Esophagus muscularis mucosa (tissue), 4 donors: Measurements from ENCODE around the gene SREBF1. TPM values are rescaled to one million over a fixed set of nuclear protein-coding genes. Genes with fewer than 3 reads are reported as not detected.

Experiments
- DNase-seq: peaks from one replicate; pipeline ENCODE4 v3.0.0-alpha.2; 2017; ENCODE audit errors: extremely low spot score
- H3K27ac ChIP-seq, 4 donors: fragments of 200-600 bp; sonication (generic); replicated peaks in 1 of 4; 1 replicate in 3 of 4; 2 replicates in 1 of 4; pipeline ENCODE4 v1.5.1; 2016 to 2019; ENCODE audit warnings: mild to moderate bottlenecking in 1 of 4
- H3K27me3 ChIP-seq, 4 donors: fragments of 200-600 bp; sonication (generic); one replicate each; pipeline versions ENCODE4 v1.5.1 to v1.6.0; 2016 to 2019
- H3K36me3 ChIP-seq, 4 donors: fragments of 200-600 bp; sonication (generic); one replicate each; pipeline ENCODE4 v1.5.1; 2016 to 2019
- H3K4me1 ChIP-seq, 4 donors: fragments of 200-600 bp; sonication (generic); one replicate each; pipeline ENCODE4 v1.5.1; 2016 to 2019
- H3K4me3 ChIP-seq, 4 donors: fragments of 200-600 bp; sonication (generic); 1 replicate in 2 of 4; 2 replicates in 2 of 4; pipeline ENCODE4 v1.5.1; 2016 to 2019; ENCODE audit warnings: mild to moderate bottlenecking in 4 of 4, moderate library complexity in 1 of 4
- H3K9me3 ChIP-seq, 4 donors: fragments of 200-600 bp; sonication (generic); 1 replicate in 3 of 4; 2 replicates in 1 of 4; pipeline ENCODE4 v1.5.1; 2016 to 2019
- CTCF ChIP-seq, 3 experiments: fragments of 200-600 bp in 2 of 3; fragments of 450-650 bp in 1 of 3; sonication (generic) in 2 of 3; IDR thresholded peaks; one replicate each; pipeline ENCODE4 v1.5.1; 2017 to 2019; ENCODE audit warnings: antibody characterized with exemption in 3 of 3, mild to moderate bottlenecking in 2 of 3, moderate library complexity in 1 of 3
- EP300 ChIP-seq: sonication (generic); formaldehyde crosslinking; IDR thresholded peaks from one replicate; pipeline ENCODE4 v1.6.1; 2017; ENCODE audit warnings: antibody characterized with exemption
- POLR2A ChIP-seq: fragments of 450-650 bp; IDR thresholded peaks from one replicate; pipeline ENCODE4 v1.6.1; 2017; ENCODE audit warnings: antibody characterized with exemption, moderate library complexity, mild to moderate bottlenecking, low read depth
- POLR2AphosphoS5 ChIP-seq, 2 donors: sonication (generic); formaldehyde crosslinking; IDR thresholded peaks; one replicate each; pipeline ENCODE4 v1.6.1; 2017; ENCODE audit warnings: antibody characterized with exemption in 2 of 2
- WGBS: methylation state at CpG from one replicate; pipeline ENCODE4 v1.1.5; 2018; 5-methylcytosine and 5-hydroxymethylcytosine counted together
- intact Hi-C: fragments of 100-400 bp; cut with DNase I; formaldehyde crosslinking; loops from one replicate; pipeline ENCODE4 v1.15.1; 2023
- total RNA-seq, 4 donors: library from RNA; depleted of rRNA; stranded (reverse); fragments of >200 nt; gene quantifications; one replicate each; pipeline versions ENCODE4 v1.1.0 to v1.2.1, GENCODE V29; 2016

Gene SREBF1
- total RNA-seq, 4 donors from 2014 or later = 28.1 to 62.6 (median 39.7) TPM

- Histone ChIP-seq H3K27ac (no peak overlapping the region), H3K4me3 (no peak overlapping the region), H3K9me3 (no peaks in the 10 kb centered on the region), H3K27me3 (no peaks in the 10 kb centered on the region), H3K36me3 (peaks cover 8 to 83% (median 67%) of the 10 kb centered on the region in 4 donors), H3K4me1 (peaks cover 22 to 36% (median 32%) of the 10 kb centered on the region in 4 donors)
- 85% methylated on average over 8 of the region's 8 CpGs for WGBS
- TF ChIP-seq POLR2AphosphoS5 (IDR thresholded peaks at IDR 0.05) (no peak), EP300 (no peak), CTCF (IDR thresholded peaks at IDR 0.05) (no peak), POLR2A (no peak)
- intact Hi-C loops = loop anchor here (10.0 kb wide), 1 partner anchor 93 kb away; the partner anchor contains the start of genes DRC3 and TOM1L2
- no peak for DNase-seq
These were observed 45.3 kb upstream of the SREBF1 start for GRCh38 chr17:17882082-17882581.

DNA sequence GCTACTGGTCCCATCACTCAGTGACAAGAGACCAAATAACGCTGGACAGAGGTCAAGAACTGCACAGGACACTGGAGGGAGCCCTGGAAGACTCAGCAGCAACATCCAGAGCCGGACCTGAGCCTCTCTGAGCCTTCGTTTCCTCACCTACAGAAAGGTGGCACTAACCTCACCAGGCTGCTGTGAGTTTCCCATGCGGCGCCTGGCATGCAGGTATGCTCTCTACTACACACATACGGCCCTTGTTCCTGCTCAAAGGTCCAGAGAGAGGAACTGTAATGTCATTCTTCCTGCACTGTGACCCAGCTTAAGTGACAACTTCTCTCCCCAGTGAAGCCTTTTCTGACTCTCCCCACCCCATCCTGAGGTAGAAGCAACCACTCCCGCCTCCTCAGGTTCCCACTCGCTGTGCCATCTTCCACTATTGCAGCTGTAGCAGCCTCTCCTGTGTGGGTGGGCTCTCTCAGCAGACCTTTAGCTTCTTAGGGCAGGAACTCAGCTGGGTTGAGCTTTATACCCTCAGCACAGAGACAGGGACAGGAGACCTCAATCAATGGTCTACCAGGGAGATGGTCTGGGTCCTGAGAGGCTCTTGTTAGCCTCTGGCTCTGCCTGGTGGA lies 43.9 kb upstream of the SREBF1 start:
- H3K27ac ChIP-seq = no peak overlapping the region
- 94% methylated on average over 8 of the region's 8 CpGs for WGBS

GRCh38 chr17:17877529-17878358 lies 41.0 kb upstream of the SREBF1 start:
- H3K4me1 ChIP-seq = peaks cover 52 to 76% (median 63%) of the 10 kb centered on the region in 4 donors

More for the DNA sequence above, 43.9 kb upstream of the SREBF1 start:
- intact Hi-C loops = loop anchor here (10.0 kb wide), 1 partner anchor 94 kb away; the partner anchor contains the start of genes DRC3 and TOM1L2
- H3K36me3 ChIP-seq = peaks cover 8 to 74% (median 69%) of the 10 kb centered on the region in 4 donors
- no peaks in the 10 kb centered on the region for H3K27me3 ChIP-seq
- H3K4me3 ChIP-seq = no peak overlapping the region
- H3K4me1 ChIP-seq = peaks cover 32 to 50% (median 46%) of the 10 kb centered on the region in 4 donors
- no peak for DNase-seq
- no peaks in the 10 kb centered on the region for H3K9me3 ChIP-seq
- no peak for TF ChIP-seq EP300
- TF ChIP-seq POLR2A = no peak
- no peak for TF ChIP-seq CTCF (IDR thresholded peaks at IDR 0.05)
- no peak for TF ChIP-seq POLR2AphosphoS5 (IDR thresholded peaks at IDR 0.05)

More at GRCh38 chr17:17877529-17878358, 41.0 kb upstream of the SREBF1 start:
- TF ChIP-seq EP300 (peak; percentile 34), POLR2AphosphoS5 (IDR thresholded peaks at IDR 0.05) (peak; percentile 62 to 74), CTCF (IDR thresholded peaks at IDR 0.05) (peak in 1 of 3 experiments; percentile 10), POLR2A (no peak)
- Histone ChIP-seq H3K4me3 (peak overlapping the region in 2 of 4 donors; percentile 5 to 24), H3K27me3 (no peaks in the 10 kb centered on the region), H3K9me3 (no peaks in the 10 kb centered on the region), H3K27ac (peak overlapping the region; percentile 82 to 92 (median 86)), H3K36me3 (peaks cover 0 to 53% (median 45%) of the 10 kb centered on the region in 4 donors)
- no peak for DNase-seq
- intact Hi-C loops = no loop called here
- WGBS = under 1% methylated on average over 10 of the region's 14 CpGs
